Vagina (tissue), 2 donors: ENCODE results near the gene VSIR. TPM values are rescaled to one million over a fixed set of nuclear protein-coding genes. Genes with fewer than 3 reads are reported as not detected.

ENCODE experiments used
- DNase-seq, 2 donors: peaks; one replicate each; pipeline ENCODE4 v3.0.0-alpha.2; 2017; ENCODE audit errors: extremely low spot score in 2 of 2
- H3K27ac ChIP-seq: fragments of 200-600 bp; sonication (generic); one replicate; pipeline ENCODE4 v1.5.1; 2019
- H3K27me3 ChIP-seq: fragments of 200-600 bp; sonication (generic); one replicate; pipeline ENCODE4 v1.5.1; 2019
- H3K36me3 ChIP-seq, 2 donors: fragments of 200-600 bp; sonication (generic); one replicate each; pipeline ENCODE4 v1.5.1; 2017 to 2019
- H3K4me1 ChIP-seq: fragments of 200-600 bp; sonication (generic); one replicate; pipeline ENCODE4 v1.5.1; 2019
- H3K4me3 ChIP-seq, 2 donors: fragments of 200-600 bp; sonication (generic); 1 replicate in 1 of 2; 2 replicates in 1 of 2; pipeline ENCODE4 v1.5.1; 2016 to 2019
- H3K9me3 ChIP-seq: fragments of 200-600 bp; sonication (generic); one replicate; pipeline ENCODE4 v1.5.1; 2019
- POLR2A ChIP-seq, 2 donors: fragments of 450-650 bp; IDR thresholded peaks; one replicate each; pipeline ENCODE4 v1.6.1; 2017; ENCODE audit warnings: antibody characterized with exemption in 2 of 2, mild to moderate bottlenecking in 2 of 2, moderate library complexity in 2 of 2
- POLR2AphosphoS5 ChIP-seq, 2 donors: sonication (generic); formaldehyde crosslinking; IDR thresholded peaks; one replicate each; pipeline ENCODE4 v1.9.0; 2017; ENCODE audit warnings: antibody characterized with exemption in 2 of 2, mild to moderate bottlenecking in 2 of 2, low read depth in 1 of 2; ENCODE audit not compliant: insufficient read depth in 1 of 2
- intact Hi-C: fragments of 100-400 bp; cut with DNase I; formaldehyde crosslinking; loops from one replicate; pipeline ENCODE4 v1.15.1; 2023
- total RNA-seq: library from RNA; depleted of rRNA; stranded (reverse); fragments of >200 nt; gene quantifications from one replicate; pipeline ENCODE4 v1.2.3, GENCODE V29; 2016
- TF ChIP-seq, protein P1 (sequence below), 3 experiments: fragments of 450-650 bp in 2 of 3; fragments of 200-600 bp in 1 of 3; sonication (generic) in 1 of 3; IDR thresholded peaks; one replicate each; pipeline ENCODE4 v1.5.1; 2017 to 2019; ENCODE audit warnings: antibody characterized with exemption in 3 of 3, mild to moderate bottlenecking in 2 of 3, moderate library complexity in 2 of 3

VSIR gene
- total RNA-seq, 1 donor from 2014 or later, result 96.5 TPM

- peak overlapping the region; percentile 36 for H3K27ac ChIP-seq
- TF ChIP-seq POLR2AphosphoS5 (IDR thresholded peaks at IDR 0.05; ENCODE audit: insufficient read depth in 1 of 2, low read depth in 1 of 2) (peak in 1 of 2 donors; percentile 53), POLR2A (IDR thresholded peaks at IDR 0.05) (no peak)
- TF ChIP-seq, protein P1, sequence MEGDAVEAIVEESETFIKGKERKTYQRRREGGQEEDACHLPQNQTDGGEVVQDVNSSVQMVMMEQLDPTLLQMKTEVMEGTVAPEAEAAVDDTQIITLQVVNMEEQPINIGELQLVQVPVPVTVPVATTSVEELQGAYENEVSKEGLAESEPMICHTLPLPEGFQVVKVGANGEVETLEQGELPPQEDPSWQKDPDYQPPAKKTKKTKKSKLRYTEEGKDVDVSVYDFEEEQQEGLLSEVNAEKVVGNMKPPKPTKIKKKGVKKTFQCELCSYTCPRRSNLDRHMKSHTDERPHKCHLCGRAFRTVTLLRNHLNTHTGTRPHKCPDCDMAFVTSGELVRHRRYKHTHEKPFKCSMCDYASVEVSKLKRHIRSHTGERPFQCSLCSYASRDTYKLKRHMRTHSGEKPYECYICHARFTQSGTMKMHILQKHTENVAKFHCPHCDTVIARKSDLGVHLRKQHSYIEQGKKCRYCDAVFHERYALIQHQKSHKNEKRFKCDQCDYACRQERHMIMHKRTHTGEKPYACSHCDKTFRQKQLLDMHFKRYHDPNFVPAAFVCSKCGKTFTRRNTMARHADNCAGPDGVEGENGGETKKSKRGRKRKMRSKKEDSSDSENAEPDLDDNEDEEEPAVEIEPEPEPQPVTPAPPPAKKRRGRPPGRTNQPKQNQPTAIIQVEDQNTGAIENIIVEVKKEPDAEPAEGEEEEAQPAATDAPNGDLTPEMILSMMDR (IDR thresholded peaks at IDR 0.05), result no peak
- H3K4me1 ChIP-seq, result peaks cover 51% of the 10 kb centered on the region
- no peak overlapping the region for H3K4me3 ChIP-seq
- no peaks in the 10 kb centered on the region for H3K9me3 ChIP-seq
- no peaks in the 10 kb centered on the region for H3K36me3 ChIP-seq
- no peak for DNase-seq
- no peaks in the 10 kb centered on the region for H3K27me3 ChIP-seq
- intact Hi-C loops, result no loop called here
Measured at GRCh38 chr10:71735709-71736569, 37.4 kb downstream of the VSIR start.

DNA sequence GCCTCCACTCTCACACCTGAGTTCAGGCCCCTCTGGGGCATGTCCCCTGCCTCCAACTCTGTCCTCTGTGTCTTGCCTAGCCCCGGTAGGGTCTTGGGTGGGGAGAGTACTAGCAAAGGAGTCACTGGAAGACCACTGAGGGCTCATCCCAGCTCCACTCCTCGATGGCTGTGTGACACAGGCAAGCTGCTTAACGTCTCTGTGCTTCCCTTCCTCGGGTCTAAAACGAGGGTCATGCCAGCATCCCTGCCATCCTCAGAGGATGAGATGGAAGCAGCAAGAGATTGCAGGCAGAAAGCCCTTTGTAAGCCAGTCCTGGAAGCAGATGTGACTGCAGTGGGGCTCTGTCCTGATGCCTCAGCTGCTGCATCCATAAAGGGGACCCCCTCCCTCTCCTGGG lies 38.5 kb downstream of the VSIR start:
- no peaks in the 10 kb centered on the region for H3K27me3 ChIP-seq
- intact Hi-C loops, result no loop called here
- H3K9me3 ChIP-seq, result no peaks in the 10 kb centered on the region
- H3K27ac ChIP-seq, result no peak overlapping the region
- peaks cover 45% of the 10 kb centered on the region for H3K4me1 ChIP-seq
- TF ChIP-seq POLR2A (IDR thresholded peaks at IDR 0.05) (no peak), POLR2AphosphoS5 (IDR thresholded peaks at IDR 0.05; ENCODE audit: insufficient read depth in 1 of 2, low read depth in 1 of 2) (no peak)
- TF ChIP-seq, protein P1 (IDR thresholded peaks at IDR 0.05), result no peak
- DNase-seq, result no peak
- no peak overlapping the region for H3K4me3 ChIP-seq
- H3K36me3 ChIP-seq, result no peaks in the 10 kb centered on the region

GRCh38 chr10:71731791-71732190 lies 41.5 kb downstream of the VSIR start:
- H3K36me3 ChIP-seq, result no peaks in the 10 kb centered on the region
- H3K4me3 ChIP-seq, result no peak overlapping the region
- DNase-seq, result no peak
- peaks cover 53% of the 10 kb centered on the region for H3K4me1 ChIP-seq
- TF ChIP-seq, protein P1 (IDR thresholded peaks at IDR 0.05), result no peak
- no peak for TF ChIP-seq POLR2AphosphoS5 (IDR thresholded peaks at IDR 0.05; ENCODE audit: insufficient read depth in 1 of 2, low read depth in 1 of 2)
- no peak for TF ChIP-seq POLR2A (IDR thresholded peaks at IDR 0.05)
- intact Hi-C loops, result no loop called here
- no peaks in the 10 kb centered on the region for H3K9me3 ChIP-seq
- no peaks in the 10 kb centered on the region for H3K27me3 ChIP-seq
- no peak overlapping the region for H3K27ac ChIP-seq

- no peak overlapping the region for H3K4me3 ChIP-seq
- no peak for TF ChIP-seq POLR2A (IDR thresholded peaks at IDR 0.05)
- peak in 1 of 2 donors; percentile 14 for TF ChIP-seq POLR2AphosphoS5 (IDR thresholded peaks at IDR 0.05; ENCODE audit: insufficient read depth in 1 of 2, low read depth in 1 of 2)
- no peaks in the 10 kb centered on the region for H3K36me3 ChIP-seq
- DNase-seq, result no peak
- H3K4me1 ChIP-seq, result peaks cover 46% of the 10 kb centered on the region
- no peaks in the 10 kb centered on the region for H3K27me3 ChIP-seq
- intact Hi-C loops, result no loop called here
- H3K27ac ChIP-seq, result peak overlapping the region; percentile 86
- no peaks in the 10 kb centered on the region for H3K9me3 ChIP-seq
Measured at GRCh38 chr10:71729161-71729636, 44.1 kb downstream of the VSIR start.

- Histone ChIP-seq H3K27me3 (no peaks in the 10 kb centered on the region), H3K4me3 (peak overlapping the region in 1 of 2 donors; percentile 11), H3K4me1 (peaks cover 46% of the 10 kb centered on the region), H3K27ac (peak overlapping the region; percentile 86), H3K36me3 (no peaks in the 10 kb centered on the region), H3K9me3 (no peaks in the 10 kb centered on the region)
- intact Hi-C loops, result no loop called here
- peak; percentile 35 to 38 for TF ChIP-seq POLR2AphosphoS5 (IDR thresholded peaks at IDR 0.05; ENCODE audit: insufficient read depth in 1 of 2, low read depth in 1 of 2)
- TF ChIP-seq, protein P1 (IDR thresholded peaks at IDR 0.05), result no peak
- DNase-seq, result no peak
Measured at GRCh38 chr10:71727738-71728737, 45.3 kb downstream of the VSIR start.
